Keratinocyte (primary cell): ENCODE data around the gene PRKN.

Experiments
- CTCF ChIP-seq, 3 experiments: IDR thresholded peaks in 1 of 3; conservative IDR thresholded peaks in 1 of 3; optimal IDR thresholded peaks in 1 of 3; 2 replicates in 2 of 3; 3 replicates in 1 of 3; pipeline versions ENCODE3 to v1.5.1; 2011; ENCODE audit warnings: low read length in 3 of 3, mild to moderate bottlenecking in 3 of 3, moderate library complexity in 2 of 3, control low read depth in 1 of 3, inconsistent platforms in 1 of 3; ENCODE audit not compliant: insufficient read depth in 2 of 3; ENCODE audit errors: extremely low read depth in 1 of 3
- EZH2 ChIP-seq: IDR thresholded peaks from one replicate; pipeline ENCODE4 v1.6.1; 2012; ENCODE audit warnings: inconsistent platforms, mild to moderate bottlenecking, low read length, moderate library complexity

GRCh38 chr6:162625846-162626540 is 101.6 kb downstream of the PRKN start:
- no peak for TF ChIP-seq CTCF (optimal IDR thresholded peaks at IDR 0.05 in 1 of 3, IDR thresholded peaks at IDR 0.05 in 1 of 3, conservative IDR thresholded peaks at IDR 0.05 in 1 of 3; ENCODE audit: extremely low read depth in 1 of 3, insufficient read depth in 2 of 3, low read length in 3 of 3)
- TF ChIP-seq EZH2: no peak
